ENCODE data around the gene TCEA2.

Gene TCEA2

DNA sequence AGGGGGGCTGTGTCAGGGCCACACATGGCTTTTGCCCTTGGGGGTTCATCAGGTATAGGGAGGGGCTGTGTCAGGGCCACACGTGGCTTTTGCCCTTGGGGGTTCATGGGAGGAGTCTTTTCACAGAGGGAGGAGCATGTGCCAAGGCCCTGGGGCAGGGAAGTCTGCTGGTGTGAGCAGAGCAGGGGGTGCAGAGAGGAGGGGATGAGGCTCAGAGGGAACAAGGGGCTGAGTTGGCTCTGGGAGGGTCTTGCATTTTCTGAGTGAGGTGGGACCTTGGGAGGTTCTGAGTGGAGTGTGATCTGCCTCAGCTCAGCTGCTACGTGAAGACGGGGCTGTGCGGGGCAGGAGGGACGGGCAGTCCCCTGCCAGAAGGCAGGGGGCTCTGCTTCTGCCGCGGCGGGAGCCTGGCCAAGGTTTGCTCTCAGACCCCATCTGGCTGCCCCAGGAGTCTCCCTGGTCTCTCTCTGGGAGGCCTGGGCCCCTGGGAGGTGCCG lies 7.6 kb upstream of the TCEA2 start:
- Histone ChIP-seq H3K9me3 (no peaks in the 10 kb centered on the region), H3K9ac (peak overlapping the region; percentile 53; the same call in 1 of the 2 replicates), H3K4me1 (peaks cover 83% of the 10 kb centered on the region), H3K4me2 (peak overlapping the region; percentile 89), H3K27me3 (peaks cover 40% of the 10 kb centered on the region), H3K27ac (0 out of 2 replicates have a peak overlapping the region, but pooled peaks have one; percentile 30), H3K36me3 (no peaks in the 10 kb centered on the region), H3K4me3 (no peak overlapping the region), H4K20me1 (no peaks in the 10 kb centered on the region)
- no peak for TF ChIP-seq Cebpa-rat (IDR thresholded peaks at IDR 0.05)

DNA sequence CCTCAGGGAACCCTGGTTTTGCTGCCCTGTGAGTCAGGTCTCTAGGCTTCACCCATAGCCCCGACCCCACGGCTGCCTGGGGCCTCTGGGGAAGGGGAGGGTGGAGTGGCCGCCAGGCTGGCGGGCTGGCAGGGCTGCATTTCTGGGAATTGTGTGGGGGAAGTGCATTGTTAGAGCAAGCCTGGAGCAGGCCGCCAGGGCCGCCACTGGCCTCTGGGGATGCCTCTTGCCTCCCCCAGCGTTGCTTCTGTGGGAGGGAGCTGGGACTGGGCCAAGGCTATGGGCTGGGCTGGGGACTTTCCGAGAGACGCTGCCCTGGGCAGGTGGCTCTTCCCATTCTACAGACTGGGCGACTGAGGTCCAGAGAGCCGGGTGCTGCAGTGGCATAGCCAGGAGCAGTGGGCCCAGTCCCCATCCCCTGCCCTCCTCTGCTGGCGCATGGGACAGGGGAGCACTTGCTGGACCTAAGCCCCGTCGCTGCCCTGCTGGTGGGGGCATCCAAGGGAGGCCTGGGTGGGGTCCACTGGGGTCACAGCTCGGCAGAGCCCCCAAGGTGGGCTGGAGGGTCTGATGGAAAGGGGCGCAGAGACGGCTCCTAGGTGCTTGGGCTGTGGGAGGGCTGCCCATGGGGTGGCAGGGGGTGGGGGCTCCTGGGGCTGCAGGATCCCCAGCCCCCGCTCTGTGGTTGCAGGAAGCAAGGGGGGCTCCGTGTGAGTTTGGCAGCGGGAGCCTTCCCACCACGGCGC lies 6.9 kb upstream of the TCEA2 start:
- peak overlapping the region; percentile 53; the same call in 1 of the 2 replicates for H3K9ac ChIP-seq
- H3K4me2 ChIP-seq, result peak overlapping the region; percentile 89
- H3K27me3 ChIP-seq, result peaks cover 33% of the 10 kb centered on the region
- H3K4me1 ChIP-seq, result peaks cover 77% of the 10 kb centered on the region
- TF ChIP-seq Cebpa-rat (IDR thresholded peaks at IDR 0.05), result no peak
- H3K9me3 ChIP-seq, result no peaks in the 10 kb centered on the region
- no peaks in the 10 kb centered on the region for H4K20me1 ChIP-seq
- 0 out of 2 replicates have a peak overlapping the region, but pooled peaks have one; percentile 30 for H3K27ac ChIP-seq
- no peaks in the 10 kb centered on the region for H3K36me3 ChIP-seq
- no peak overlapping the region for H3K4me3 ChIP-seq

DNA sequence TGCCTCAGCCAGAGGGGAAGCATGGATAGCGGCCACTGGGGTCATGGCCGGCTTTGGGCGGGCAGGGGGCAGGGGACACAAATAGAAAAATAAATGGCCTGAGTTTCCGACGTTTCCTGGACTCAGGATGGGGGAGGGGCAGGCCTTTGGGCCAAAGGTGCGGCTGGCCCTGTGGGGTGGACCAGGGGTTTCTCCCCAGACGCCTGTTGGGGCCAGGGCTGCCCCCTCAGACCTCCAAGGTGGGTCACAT lies 6.4 kb upstream of the TCEA2 start:
- Histone ChIP-seq H3K36me3 (no peaks in the 10 kb centered on the region), H3K9ac (no peak overlapping the region), H3K4me2 (peak overlapping the region; percentile 89), H3K4me1 (peaks cover 72% of the 10 kb centered on the region), H4K20me1 (no peaks in the 10 kb centered on the region), H3K27me3 (peaks cover 28% of the 10 kb centered on the region), H3K27ac (peak overlapping the region; percentile 60), H3K4me3 (no peak overlapping the region), H3K9me3 (no peaks in the 10 kb centered on the region)
- TF ChIP-seq Cebpa-rat (IDR thresholded peaks at IDR 0.05), result no peak

DNA sequence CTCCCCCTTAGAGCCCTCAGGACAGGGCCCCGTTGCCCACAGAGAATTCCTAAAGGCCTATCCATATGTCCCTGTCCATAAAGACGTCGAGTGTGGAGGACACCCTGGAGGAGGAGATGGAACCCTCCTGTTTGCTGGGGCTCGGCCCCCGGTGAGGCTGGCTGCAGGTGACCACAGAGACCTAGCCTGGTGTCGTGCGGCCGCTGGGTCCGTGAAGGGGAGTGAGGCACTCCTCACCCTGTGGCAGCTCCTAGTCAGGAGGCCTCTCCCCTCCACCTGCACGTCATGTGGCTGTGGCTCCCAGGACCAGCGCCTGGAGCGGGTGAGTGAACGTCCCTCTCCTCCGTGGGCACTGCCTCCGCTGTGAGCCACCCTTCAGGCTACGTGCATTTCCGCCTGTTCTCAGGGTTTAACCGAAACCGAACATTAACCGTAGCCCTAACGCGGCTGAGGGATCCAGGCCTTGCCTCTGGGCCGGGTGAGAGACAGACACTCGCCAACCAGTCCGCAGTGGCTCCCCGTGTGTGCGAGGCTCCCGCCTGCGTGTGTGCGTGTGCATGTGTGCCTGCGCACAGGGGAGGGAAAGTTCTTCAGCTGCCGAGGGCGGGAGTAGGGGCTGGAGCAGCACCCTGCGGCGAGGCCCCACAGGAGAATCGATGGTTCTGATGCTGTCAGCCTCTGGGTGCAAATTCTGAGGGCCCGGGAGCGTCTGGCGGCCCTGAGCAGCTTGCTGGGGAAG lies 5.9 kb upstream of the TCEA2 start:
- Histone ChIP-seq H3K27me3 (peaks cover 24% of the 10 kb centered on the region), H3K27ac (peak overlapping the region; percentile 60), H3K4me3 (no peak overlapping the region), H3K4me2 (peak overlapping the region; percentile 89), H3K36me3 (no peaks in the 10 kb centered on the region), H3K4me1 (peaks cover 70% of the 10 kb centered on the region), H3K9ac (no peak overlapping the region), H4K20me1 (no peaks in the 10 kb centered on the region), H3K9me3 (no peaks in the 10 kb centered on the region)
- TF ChIP-seq Cebpa-rat (IDR thresholded peaks at IDR 0.05), result no peak

DNA sequence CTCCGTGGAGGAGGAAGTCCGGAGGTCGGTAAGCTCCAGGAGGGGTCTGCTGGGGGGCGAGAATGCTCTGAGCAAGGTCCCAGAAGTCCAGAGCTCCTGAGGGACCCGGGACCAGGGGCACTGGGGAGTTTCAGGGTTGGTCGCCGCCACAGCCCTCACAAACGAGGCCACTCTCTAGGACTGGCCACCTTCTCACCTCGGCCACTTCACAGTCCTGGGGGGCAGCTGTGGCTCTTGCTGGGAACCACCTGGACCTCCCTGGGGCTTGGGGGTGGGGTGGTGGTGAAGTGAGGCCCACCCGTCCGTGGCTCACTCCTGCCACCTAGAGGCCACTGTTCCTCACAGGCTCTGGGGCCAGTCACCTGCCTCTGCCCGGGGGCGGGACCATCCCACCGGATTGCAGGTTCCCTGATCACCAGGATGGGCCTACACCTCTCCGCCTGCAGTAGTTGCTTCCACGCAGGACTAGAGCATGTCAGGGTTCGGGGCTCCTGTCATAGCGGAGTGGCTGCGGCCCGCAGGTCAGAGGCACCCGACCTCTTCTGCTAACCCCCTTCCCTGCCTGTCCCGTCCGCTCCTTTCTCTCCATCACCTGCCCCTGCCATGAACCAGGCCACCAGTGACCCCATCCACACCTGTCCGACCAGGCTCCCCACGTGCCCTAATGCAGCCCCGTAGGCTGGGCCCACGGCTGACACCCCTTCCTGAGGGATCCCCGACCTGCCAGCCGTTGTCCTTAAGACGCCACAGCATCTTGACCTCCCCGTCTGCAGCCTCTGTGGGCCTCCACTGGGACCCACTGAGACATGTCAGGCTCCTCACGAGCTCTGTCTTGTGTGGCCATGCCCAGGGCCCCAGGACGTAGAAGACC lies 5.1 kb upstream of the TCEA2 start:
- H3K4me2 ChIP-seq, result peak overlapping the region; percentile 89
- no peaks in the 10 kb centered on the region for H3K9me3 ChIP-seq
- no peak overlapping the region for H3K4me3 ChIP-seq
- H3K4me1 ChIP-seq, result peaks cover 69% of the 10 kb centered on the region
- H3K27ac ChIP-seq, result peak overlapping the region; percentile 60
- no peaks in the 10 kb centered on the region for H3K36me3 ChIP-seq
- peaks cover 16% of the 10 kb centered on the region for H3K27me3 ChIP-seq
- no peak for TF ChIP-seq Cebpa-rat (IDR thresholded peaks at IDR 0.05)
- H3K9ac ChIP-seq, result peak overlapping the region; percentile 6; the same call in 1 of the 2 replicates
- no peaks in the 10 kb centered on the region for H4K20me1 ChIP-seq

DNA sequence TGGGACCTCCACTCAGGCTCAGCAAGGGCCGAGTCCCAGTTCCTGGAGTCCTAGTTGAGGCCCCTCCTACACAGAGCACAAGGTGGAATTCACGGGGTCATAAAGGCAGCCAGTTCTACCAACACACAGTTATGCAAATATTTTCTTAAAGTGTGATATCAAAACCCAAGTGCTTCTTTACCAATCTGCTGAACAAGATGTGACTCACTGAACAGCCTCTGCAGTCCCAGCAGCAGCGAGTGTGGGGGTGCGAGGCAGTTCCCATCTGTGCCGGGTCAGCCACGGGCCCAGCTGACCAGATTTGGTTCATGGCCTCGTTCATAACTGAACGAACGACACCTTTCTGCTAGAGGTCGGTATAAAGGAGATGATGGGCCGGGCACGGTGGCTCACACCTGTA lies 4.5 kb upstream of the TCEA2 start:
- H4K20me1 ChIP-seq, result no peaks in the 10 kb centered on the region
- H3K4me3 ChIP-seq, result no peak overlapping the region
- H3K4me1 ChIP-seq, result peaks cover 63% of the 10 kb centered on the region
- no peaks in the 10 kb centered on the region for H3K36me3 ChIP-seq
- H3K9me3 ChIP-seq, result no peaks in the 10 kb centered on the region
- 0 out of 2 replicates have a peak overlapping the region, but pooled peaks have one; percentile 18 for H3K27ac ChIP-seq
- peak overlapping the region; percentile 89 for H3K4me2 ChIP-seq
- peaks cover 9% of the 10 kb centered on the region; the same call in 1 of the 2 replicates for H3K27me3 ChIP-seq
- TF ChIP-seq Cebpa-rat (IDR thresholded peaks at IDR 0.05), result no peak
- peak overlapping the region; percentile 6; the same call in 1 of the 2 replicates for H3K9ac ChIP-seq

DNA sequence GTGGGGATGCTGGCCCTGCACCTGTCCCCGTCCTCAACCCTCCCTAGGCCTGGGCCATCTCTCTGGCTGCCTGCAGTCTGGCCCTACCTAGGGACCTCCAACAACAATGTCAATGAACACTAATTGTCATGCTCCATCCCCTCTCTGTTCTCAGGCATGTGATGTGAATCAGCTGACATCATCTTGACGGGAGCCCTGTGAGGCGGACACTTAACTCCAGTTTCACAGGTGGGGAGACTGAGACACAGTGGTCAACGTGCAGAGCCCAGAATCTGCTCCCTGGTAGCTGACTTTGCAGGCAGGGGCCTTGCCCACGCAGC lies 762 bp upstream of the TCEA2 start:
- H3K27me3 ChIP-seq, result no peaks in the 10 kb centered on the region
- TF ChIP-seq Cebpa-rat (IDR thresholded peaks at IDR 0.05), result no peak
- H3K4me3 ChIP-seq, result peak overlapping the region; percentile 97; the same call in 1 of the 2 replicates
- peak overlapping the region; percentile 89 for H3K9ac ChIP-seq
- peaks cover 10% of the 10 kb centered on the region for H4K20me1 ChIP-seq
- H3K27ac ChIP-seq, result peak overlapping the region; percentile 89
- H3K36me3 ChIP-seq, result no peaks in the 10 kb centered on the region
- H3K4me2 ChIP-seq, result peak overlapping the region; percentile 99
- no peaks in the 10 kb centered on the region for H3K9me3 ChIP-seq
- H3K4me1 ChIP-seq, result peaks cover 63% of the 10 kb centered on the region

DNA sequence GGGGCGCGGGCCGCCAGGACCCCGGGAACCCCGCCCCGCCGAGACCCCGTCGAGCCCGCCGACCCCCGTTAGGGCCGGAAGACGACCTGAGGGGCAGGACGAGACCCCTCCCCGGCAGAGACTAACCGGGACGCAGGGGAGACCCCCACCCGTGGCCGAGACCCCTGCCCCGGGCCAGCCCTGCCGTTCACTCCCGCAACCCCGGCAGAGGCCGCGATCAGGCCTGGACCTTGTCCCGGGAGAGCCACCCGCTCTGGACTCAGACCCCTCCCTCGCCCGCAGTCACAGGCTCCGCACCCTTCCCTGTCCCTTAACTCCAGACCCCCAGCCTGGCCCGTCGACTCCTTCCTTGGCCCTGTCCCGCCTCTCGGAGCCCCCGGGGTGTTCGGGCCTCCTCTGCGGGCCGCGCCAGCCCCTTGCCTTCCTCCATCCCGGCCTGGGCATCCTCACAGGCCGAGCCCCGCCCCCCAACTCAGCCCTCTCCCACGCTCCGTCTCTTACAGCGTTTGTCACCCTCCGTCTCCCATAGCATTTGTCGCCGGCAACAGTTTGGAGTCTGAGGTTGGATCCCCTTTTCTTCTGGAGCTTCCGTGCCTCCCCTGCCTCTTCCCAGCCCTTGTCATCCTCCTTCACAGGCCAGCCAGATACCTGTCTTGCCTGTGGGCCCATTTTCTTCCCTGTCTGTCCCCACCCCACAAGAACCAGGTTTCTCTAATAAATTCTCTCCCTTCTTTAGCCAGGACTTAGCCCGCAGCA lies 569 bp downstream of the TCEA2 start:
- peak overlapping the region; percentile 97 for H3K4me3 ChIP-seq
- H3K9me3 ChIP-seq, result no peaks in the 10 kb centered on the region
- H3K9ac ChIP-seq, result peak overlapping the region; percentile 89
- H3K27me3 ChIP-seq, result no peaks in the 10 kb centered on the region
- peak overlapping the region; percentile 89 for H3K27ac ChIP-seq
- H3K4me1 ChIP-seq, result peaks cover 63% of the 10 kb centered on the region
- H3K4me2 ChIP-seq, result peak overlapping the region; percentile 99
- H3K36me3 ChIP-seq, result no peaks in the 10 kb centered on the region
- peaks cover 10% of the 10 kb centered on the region for H4K20me1 ChIP-seq
- no peak for TF ChIP-seq Cebpa-rat (IDR thresholded peaks at IDR 0.05)

DNA sequence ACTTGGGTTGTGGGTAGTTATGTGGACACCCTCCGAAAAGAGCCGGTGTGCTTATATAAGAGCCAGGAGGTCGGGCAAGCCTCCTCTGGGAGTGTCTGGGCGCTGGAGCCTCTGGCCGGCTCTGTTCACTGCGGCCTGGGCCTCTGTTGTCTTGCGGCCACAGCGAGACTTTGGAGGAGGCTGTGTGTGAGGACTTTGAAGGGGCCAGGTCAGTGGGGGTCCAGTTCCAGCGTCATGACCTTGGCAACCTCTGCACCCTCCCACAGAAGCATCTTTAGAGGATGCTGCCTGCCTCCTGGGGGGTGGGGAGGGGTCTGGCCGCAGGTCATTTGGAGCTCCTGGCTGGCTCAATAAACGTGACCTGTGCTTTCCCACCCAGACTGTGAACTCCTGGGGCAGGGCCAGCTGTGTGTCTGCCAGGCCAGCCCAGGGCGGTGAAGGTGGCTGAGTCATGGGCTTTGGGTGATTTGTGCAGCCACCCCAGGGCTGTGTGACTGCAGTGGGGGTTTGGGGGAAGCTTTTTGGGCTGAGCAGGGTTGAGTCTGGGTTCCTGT lies 1.2 kb downstream of the TCEA2 start:
- H3K4me1 ChIP-seq, result peaks cover 67% of the 10 kb centered on the region

More for the DNA sequence above, 1.2 kb downstream of the TCEA2 start:
- H3K36me3 ChIP-seq, result no peaks in the 10 kb centered on the region
- peak overlapping the region; percentile 99 for H3K4me2 ChIP-seq
- H3K27me3 ChIP-seq, result no peaks in the 10 kb centered on the region
- no peak for TF ChIP-seq Cebpa-rat (IDR thresholded peaks at IDR 0.05)
- H3K27ac ChIP-seq, result peak overlapping the region; percentile 89
- H4K20me1 ChIP-seq, result peaks cover 10% of the 10 kb centered on the region
- H3K9ac ChIP-seq, result peak overlapping the region; percentile 89
- peak overlapping the region; percentile 97 for H3K4me3 ChIP-seq
- H3K9me3 ChIP-seq, result no peaks in the 10 kb centered on the region
